Activated CD8-positive, alpha-beta T cell treated with anti-CD3 and anti-CD28 coated beads for 36 hours (primary cell): ENCODE measurements around the gene SMDT1. TPM values are rescaled to one million over a fixed set of nuclear protein-coding genes. Genes with fewer than 3 reads are reported as not detected.
"Not testable (repeated sequence)": the region's sequence is repeated elsewhere in the genome, so short reads cannot be mapped to it uniquely, and the experiment has no call there.

Source experiments
- ATAC-seq: fragments of 200-7000 bp; cut with Tn5 transposase; one replicate; pipeline ENCODE4 v1.10.0; 2021; ENCODE audit warnings: mild to moderate bottlenecking, moderate library complexity
- CTCF ChIA-PET: fragments of 350-600 bp; sonication (Branson Sonifier 250); formaldehyde crosslinking; loops from one replicate; lab custom pipeline; 2021; ENCODE audit warnings: antibody characterized with exemption; lab: Charles Lee
- POLR2A ChIA-PET: fragments of 350-600 bp; sonication (Branson Sonifier 250); formaldehyde crosslinking; loops from one replicate; lab custom pipeline; 2021; ENCODE audit warnings: antibody characterized with exemption; lab: Charles Lee
- DNase-seq: peaks from one replicate; pipeline ENCODE4 v3.0.0-alpha.2; 2020
- H3K27ac Mint-ChIP-seq: one replicate; pipeline ENCODE4 v1.8.0; 2021; ENCODE audit warnings: mild to moderate bottlenecking, mixed read lengths
- H3K27me3 Mint-ChIP-seq: one replicate; pipeline ENCODE4 v1.8.0; 2021; ENCODE audit warnings: mixed read lengths
- H3K36me3 Mint-ChIP-seq: one replicate; pipeline ENCODE4 v1.8.0; 2021; ENCODE audit warnings: low read depth, mixed read lengths
- H3K4me1 Mint-ChIP-seq: one replicate; pipeline ENCODE4 v1.8.0; 2021; ENCODE audit warnings: low read depth, mixed read lengths
- H3K4me3 Mint-ChIP-seq: one replicate; pipeline ENCODE4 v1.8.0; 2021; ENCODE audit warnings: mild to moderate bottlenecking, moderate library complexity, mixed read lengths
- H3K9me3 Mint-ChIP-seq: one replicate; pipeline ENCODE4 v1.8.0; 2021; ENCODE audit warnings: mixed read lengths
- CTCF ChIP-seq: fragments of 200-600 bp; IDR thresholded peaks from one replicate; pipeline ENCODE4 v1.8.0; 2022; ENCODE audit warnings: antibody characterized with exemption, mild to moderate bottlenecking
- intact Hi-C: fragments of 100-400 bp; cut with micrococcal nuclease; formaldehyde crosslinking; loops from one replicate; pipeline ENCODE4 v1.10.0; 2022
- total RNA-seq, 2 experiments: library from RNA; stranded (reverse); gene quantifications; one replicate each; pipeline ENCODE4 v1.2.3, GENCODE V29; 2021

SMDT1 gene
- total RNA-seq, 2 experiments from 2014 or later = 51.7 to 61.2 TPM

GRCh38 chr22:42069801-42070516 lies 9.5 kb upstream of the SMDT1 start:
- DNase-seq = no peak
- no peaks in the 10 kb centered on the region for H3K9me3 Mint-ChIP-seq
- H3K27me3 Mint-ChIP-seq = no peaks in the 10 kb centered on the region
- peak overlapping the region; percentile 86 for H3K4me3 Mint-ChIP-seq
- H3K27ac Mint-ChIP-seq = peak overlapping the region; percentile 88
- POLR2A ChIA-PET = interaction anchor here (0.6 to 4.4 kb wide), 6 partner anchors 9 to 39 kb away, joined by 3 to 27 read pairs (median 4); partner anchors contain the start of gene SMDT1
- TF ChIP-seq CTCF = no peak
- intact Hi-C loops = loop anchor here (10.0 kb wide), 1 partner anchor 125 kb away; the partner anchor contains the start of gene CENPM
- CTCF ChIA-PET = interaction anchor here (0.7 to 1.4 kb wide), 6 partner anchors 9 to 208 kb away, joined by 3 to 5 read pairs (median 3); no protein-coding TSS in a partner anchor
- peak; percentile 1 for ATAC-seq
- peaks cover 21% of the 10 kb centered on the region for H3K4me1 Mint-ChIP-seq
- peaks cover 6% of the 10 kb centered on the region for H3K36me3 Mint-ChIP-seq

DNA sequence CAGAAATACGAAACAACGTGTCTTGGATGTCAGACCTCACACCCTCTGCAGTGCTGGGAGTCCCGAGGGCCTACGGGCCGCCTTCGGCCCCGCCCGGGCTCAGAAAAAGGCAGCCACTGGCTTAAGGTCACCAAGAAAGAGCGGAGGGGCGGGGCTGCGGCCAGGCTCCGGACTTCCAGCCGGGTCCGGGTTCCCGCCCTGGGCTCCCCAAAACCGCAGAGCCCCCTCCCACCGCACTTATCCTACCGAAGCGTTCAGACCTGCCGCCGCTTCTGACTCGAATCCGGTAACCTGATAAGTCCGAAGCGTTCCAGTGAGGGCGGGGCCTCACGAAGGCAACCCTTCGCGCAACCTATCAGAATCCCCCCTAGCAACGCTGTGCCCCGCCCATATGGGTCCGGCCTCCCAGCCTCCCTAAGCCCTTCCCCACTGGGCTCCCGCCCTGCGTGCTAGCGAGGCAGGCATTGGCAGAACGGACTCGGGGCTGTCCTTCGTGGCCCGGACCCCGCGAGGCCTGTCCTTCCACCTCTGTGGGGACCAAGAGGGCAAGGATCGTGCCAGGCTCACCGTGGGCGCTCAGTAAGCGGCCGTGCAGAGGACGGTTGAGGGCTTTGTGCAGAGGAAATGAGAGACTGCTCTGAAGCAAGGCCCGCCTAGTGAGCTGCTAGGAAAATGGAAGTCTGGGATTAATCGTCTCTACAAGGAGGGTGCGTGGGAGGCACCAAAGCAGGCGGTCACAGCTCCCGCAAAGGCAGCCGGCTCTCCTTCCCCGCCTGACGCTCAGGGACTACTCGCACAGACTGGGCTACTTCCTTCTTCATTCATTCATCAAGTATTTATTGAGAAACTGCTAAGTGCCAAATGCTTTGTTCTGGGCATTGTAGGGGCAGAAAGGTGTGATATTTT lies 8.7 kb upstream of the SMDT1 start, which contains the start of gene NAGA:
NAGA (minus strand) TSS at position 296 of the 906 bp plus-strand sequence. CDS start 515 bp downstream, outside the sequence.
- TF ChIP-seq CTCF = no peak
- no peaks in the 10 kb centered on the region for H3K9me3 Mint-ChIP-seq
- CTCF ChIA-PET = interaction anchor here (0.7 to 1.4 kb wide), 4 partner anchors 102 to 208 kb away, joined by 3 to 5 read pairs (median 4); no protein-coding TSS in a partner anchor
- H3K27ac Mint-ChIP-seq = peak within 1 kb of the TSS; percentile 88
- H3K4me1 Mint-ChIP-seq = peaks cover 23% of the 10 kb centered on the region
- peak; percentile 99 for ATAC-seq
- peak; percentile 97 for DNase-seq
- peaks cover 3% of the 10 kb centered on the region for H3K36me3 Mint-ChIP-seq
- H3K4me3 Mint-ChIP-seq = peak within 1 kb of the TSS; percentile 86
- no peaks in the 10 kb centered on the region for H3K27me3 Mint-ChIP-seq
- intact Hi-C loops = loop anchor here (10.0 kb wide), 1 partner anchor 126 kb away; the partner anchor contains the start of gene CENPM
- POLR2A ChIA-PET = interaction anchor here (0.6 to 4.4 kb wide), 10 partner anchors 9 to 208 kb away, joined by 3 to 27 read pairs (median 4); partner anchors contain the start of genes NDUFA6 and SMDT1

DNA sequence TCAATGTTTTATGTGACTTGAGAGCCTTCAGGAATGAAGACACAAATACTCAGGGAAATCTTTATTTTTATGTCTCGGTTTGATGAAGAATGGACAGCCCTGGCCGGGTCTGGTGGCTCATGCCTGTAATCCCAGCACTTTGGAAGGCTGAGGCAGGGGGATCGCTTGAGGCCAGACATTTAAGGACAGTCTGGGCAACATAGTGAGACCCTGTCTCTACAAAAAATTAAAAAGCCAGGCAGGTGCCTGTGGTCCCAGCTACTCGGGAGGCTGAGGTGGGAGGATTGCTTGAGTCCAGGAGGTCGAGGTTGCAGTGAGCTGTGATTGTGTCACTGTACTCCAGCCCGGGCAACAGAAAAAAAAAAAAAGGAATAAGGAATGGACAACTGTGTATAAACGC lies 8.0 kb upstream of the SMDT1 start:
- DNase-seq, ATAC-seq, H3K27ac Mint-ChIP-seq, H3K9me3 Mint-ChIP-seq, H3K36me3 Mint-ChIP-seq, CTCF ChIA-PET, H3K27me3 Mint-ChIP-seq: not testable (repeated sequence)
- intact Hi-C loops = loop anchor here (10.0 kb wide), 1 partner anchor 127 kb away; the partner anchor contains the start of gene CENPM
- Mint-ChIP-seq H3K4me1 (peaks cover 23% of the 10 kb centered on the region), H3K4me3 (peak overlapping the region; percentile 86)
- POLR2A ChIA-PET = interaction anchor here (0.6 to 4.4 kb wide), 6 partner anchors 8 to 209 kb away, joined by 3 to 27 read pairs (median 4); partner anchors contain the start of genes NDUFA6 and SMDT1

GRCh38 chr22:42072606-42073330 lies 6.7 kb upstream of the SMDT1 start:
- Mint-ChIP-seq H3K27ac (peak overlapping the region; percentile 61), H3K4me3 (peak overlapping the region; percentile 50)

More at GRCh38 chr22:42072606-42073330, 6.7 kb upstream of the SMDT1 start:
- no peaks in the 10 kb centered on the region for H3K9me3 Mint-ChIP-seq
- peaks cover 23% of the 10 kb centered on the region for H3K4me1 Mint-ChIP-seq
- CTCF ChIA-PET = no interaction called here
- POLR2A ChIA-PET = no interaction called here
- ATAC-seq (no peak), DNase-seq (peak; percentile 26)
- intact Hi-C loops = loop anchor here (10.0 kb wide), 1 partner anchor 128 kb away; the partner anchor contains the start of gene CENPM
- no peak for TF ChIP-seq CTCF
- H3K36me3 Mint-ChIP-seq = no peaks in the 10 kb centered on the region
- H3K27me3 Mint-ChIP-seq = no peaks in the 10 kb centered on the region
